ENCODE results near the gene TBC1D1. TPM values are rescaled to one million over a fixed set of nuclear protein-coding genes. Genes with fewer than 3 reads are reported as not detected.

TBC1D1 gene
- total RNA-seq, 4 donors from 2014 or later = 111 to 176 (median 142) TPM

DNA sequence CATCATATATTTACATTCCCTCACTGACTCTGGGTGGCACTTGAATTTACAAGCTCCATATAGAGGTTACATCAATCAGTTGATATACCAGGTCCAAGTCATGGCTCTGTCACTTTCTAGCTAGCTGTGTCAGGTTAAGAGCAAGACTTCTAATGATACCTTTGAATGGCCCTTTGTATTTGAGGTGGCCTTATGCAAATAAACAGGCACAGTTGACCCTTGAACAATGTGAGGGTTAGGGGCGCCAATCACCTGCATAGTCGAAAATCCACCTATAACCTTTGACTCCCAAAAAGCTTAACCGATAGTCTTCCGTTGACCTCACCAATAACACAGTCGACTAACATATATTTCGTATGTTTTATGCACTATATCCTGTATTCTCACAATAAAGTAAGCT lies 68.0 kb downstream of the TBC1D1 start:
- intact Hi-C loops (cut with DNase I; ENCODE audit: low total_unique reads) (no loop called here), in situ Hi-C loops (cut with MboI; ENCODE audit: low sequenced_read_pairs in 4 of 4) (no loop called here)
- no peak for ATAC-seq

DNA sequence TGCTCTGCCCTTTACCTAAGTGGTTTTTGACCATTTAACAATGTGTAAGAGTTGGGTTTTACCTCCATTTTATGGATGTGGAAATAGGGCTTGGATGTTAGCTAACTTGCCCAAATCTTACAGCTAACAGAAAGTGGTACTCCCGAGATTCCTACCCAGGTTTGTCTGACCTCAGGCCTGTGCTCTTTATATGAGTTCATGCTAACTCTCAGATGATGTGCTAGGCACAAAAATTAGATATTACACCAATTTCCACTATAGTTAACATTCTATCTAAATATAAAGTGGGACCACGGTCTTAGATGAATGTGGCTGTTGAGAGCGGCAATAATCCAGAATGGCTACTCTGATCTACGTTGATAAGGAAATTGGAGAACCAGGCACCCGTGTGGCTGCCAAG lies 69.2 kb downstream of the TBC1D1 start, which contains the start of gene PTTG2:
TSS of gene PTTG2 (plus strand) at position 301 of the 400 bp plus-strand sequence. CDS start at position 338, 37 bp downstream.
- in situ Hi-C loops (cut with MboI; ENCODE audit: low sequenced_read_pairs in 4 of 4) = no loop called here
- TF ChIP-seq POLR2A (IDR thresholded peaks at IDR 0.05) = no peak
- no peak for TF ChIP-seq CTCF (IDR thresholded peaks at IDR 0.05 in 4 of 5, conservative IDR thresholded peaks at IDR 0.05 in 1 of 5)
- Histone ChIP-seq H3K36me3 (no peaks in the 10 kb centered on the region), H3K4me1 (peaks cover 0 to 6% of the 10 kb centered on the region in 2 donors), H3K27me3 (no peaks in the 10 kb centered on the region), H3K27ac (peak within 1 kb of the TSS in 3 of 4 donors; percentile 8 to 29 (median 27)), H3K4me3 (no peak within 1 kb of the TSS), H3K9me3 (no peaks in the 10 kb centered on the region)
- DNase-seq (no peak), ATAC-seq (no peak)
- intact Hi-C loops (cut with DNase I; ENCODE audit: low total_unique reads) = no loop called here

More for the DNA sequence above, 68.0 kb downstream of the TBC1D1 start:
- Histone ChIP-seq H3K36me3 (no peaks in the 10 kb centered on the region), H3K27ac (no peak overlapping the region), H3K4me3 (no peak overlapping the region), H3K9me3 (no peaks in the 10 kb centered on the region), H3K4me1 (peaks cover 0 to 6% of the 10 kb centered on the region in 2 donors), H3K27me3 (no peaks in the 10 kb centered on the region)
- TF ChIP-seq CTCF (IDR thresholded peaks at IDR 0.05 in 4 of 5, conservative IDR thresholded peaks at IDR 0.05 in 1 of 5) (no peak), POLR2A (IDR thresholded peaks at IDR 0.05) (no peak)
- no peak for DNase-seq

DNA sequence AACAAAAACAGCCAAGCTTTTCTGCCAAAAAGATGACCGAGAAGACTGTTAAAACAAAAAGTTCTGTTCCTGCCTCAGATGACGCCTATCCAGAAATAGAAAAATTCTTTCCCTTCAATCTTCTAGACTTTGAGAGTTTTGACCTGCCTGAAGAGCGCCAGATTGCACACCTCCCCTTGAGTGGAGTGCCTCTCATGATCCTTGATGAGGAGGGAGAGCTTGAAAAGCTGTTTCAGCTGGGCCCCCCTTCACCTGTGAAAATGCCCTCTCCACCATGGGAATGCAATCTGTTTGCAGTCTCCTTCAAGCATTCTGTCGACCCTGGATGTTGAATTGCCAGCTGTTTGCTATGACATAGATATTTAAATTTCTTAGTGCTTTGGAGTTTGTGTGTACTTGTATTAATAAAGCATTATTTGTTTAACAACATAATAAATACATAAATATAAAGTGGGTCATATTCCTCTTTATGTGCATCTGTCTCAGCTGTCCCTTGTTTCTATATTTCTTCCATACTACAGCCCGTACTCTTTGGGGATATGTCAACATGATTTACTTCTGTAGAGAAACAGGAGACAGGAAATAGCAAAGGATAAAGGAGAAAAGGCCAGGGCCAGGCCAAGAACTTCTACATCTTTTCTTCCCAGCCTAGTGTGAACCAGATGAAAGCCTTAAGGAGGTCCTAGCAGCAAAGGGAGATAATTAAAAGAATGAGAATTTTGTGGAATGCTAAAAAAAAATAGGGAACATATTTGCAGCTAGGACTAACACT lies 70.0 kb downstream of the TBC1D1 start:
- no peaks in the 10 kb centered on the region for H3K9me3 ChIP-seq
- no peak overlapping the region for H3K4me3 ChIP-seq
- in situ Hi-C loops (cut with MboI; ENCODE audit: low sequenced_read_pairs in 4 of 4) (no loop called here), intact Hi-C loops (cut with DNase I; ENCODE audit: low total_unique reads) (no loop called here)
- ATAC-seq = no peak
- peak overlapping the region; percentile 5 to 29 (median 20) for H3K27ac ChIP-seq
- peaks cover 0 to 6% of the 10 kb centered on the region in 2 donors for H3K4me1 ChIP-seq
- no peak for TF ChIP-seq POLR2A (IDR thresholded peaks at IDR 0.05)
- no peak for TF ChIP-seq CTCF (IDR thresholded peaks at IDR 0.05 in 4 of 5, conservative IDR thresholded peaks at IDR 0.05 in 1 of 5)
- no peaks in the 10 kb centered on the region for H3K36me3 ChIP-seq
- no peak for DNase-seq
- no peaks in the 10 kb centered on the region for H3K27me3 ChIP-seq

DNA sequence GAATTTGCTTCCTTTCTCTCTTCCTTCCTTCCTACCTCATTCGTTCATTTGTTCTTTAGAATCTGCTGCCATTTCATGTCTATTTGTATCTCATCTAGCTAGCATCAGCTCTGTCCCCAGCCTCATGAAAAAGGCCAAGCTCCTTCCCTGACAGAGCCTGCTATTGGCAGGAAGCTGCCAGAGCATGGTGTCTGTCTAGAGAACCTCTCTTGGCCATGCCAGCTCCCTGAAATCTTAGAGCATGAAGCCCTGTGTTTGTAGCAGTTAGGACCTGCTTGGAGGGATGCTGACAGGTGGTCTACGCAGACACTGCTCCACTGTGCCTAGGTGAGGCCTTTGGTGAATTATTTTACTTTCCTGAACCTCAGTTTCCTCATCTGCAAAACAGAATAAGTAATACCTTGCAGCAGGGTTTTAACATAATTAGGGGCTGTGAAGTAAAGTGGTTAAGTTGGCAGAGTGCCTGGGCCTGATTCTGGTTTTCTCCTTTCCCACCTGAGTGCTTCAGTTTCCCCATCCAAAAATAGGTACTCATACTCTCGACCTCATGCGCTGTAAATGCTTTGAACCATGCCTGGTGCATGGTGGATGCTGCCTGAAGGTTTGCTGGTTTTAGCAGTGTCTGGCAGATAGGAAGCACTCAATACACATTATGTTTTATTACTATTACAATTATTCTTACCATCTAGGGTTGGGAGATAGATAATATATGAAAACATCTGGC lies 74.0 kb downstream of the TBC1D1 start:
- Histone ChIP-seq H3K36me3 (no peaks in the 10 kb centered on the region), H3K27ac (no peak overlapping the region), H3K27me3 (no peaks in the 10 kb centered on the region), H3K9me3 (no peaks in the 10 kb centered on the region), H3K4me1 (peaks cover 22 to 30% of the 10 kb centered on the region in 2 donors), H3K4me3 (no peak overlapping the region)
- DNase-seq = no peak
- intact Hi-C loops (cut with DNase I; ENCODE audit: low total_unique reads) (no loop called here), in situ Hi-C loops (cut with MboI; ENCODE audit: low sequenced_read_pairs in 4 of 4) (no loop called here)
- ATAC-seq = no peak
- TF ChIP-seq POLR2A (IDR thresholded peaks at IDR 0.05) = no peak
- TF ChIP-seq CTCF (IDR thresholded peaks at IDR 0.05 in 4 of 5, conservative IDR thresholded peaks at IDR 0.05 in 1 of 5) = no peak
